Measurements from ENCODE around the gene FAM156A.
"Not testable (repeated sequence)": the region's sequence is repeated elsewhere in the genome, so short reads cannot be mapped to it uniquely, and the experiment has no call there.

Gene FAM156A

GRCh38 chrX:52958113-52958959 is at the start of gene FAM156A:
Gene FAM156A, minus strand, starts transcription at chrX:52958518. Its CDS starts 9,930 bp downstream, at chrX:52948588.
- DNase-seq (ENCODE audit: low spot score in 2 of 2); H3K9me3 ChIP-seq: not testable (repeated sequence)

GRCh38 chrX:53005327-53005726 is 47.0 kb upstream of the FAM156A start:
- Histone ChIP-seq H3K4me1 (no peaks in the 10 kb centered on the region), H3K9me3 (peaks cover 3% of the 10 kb centered on the region; the same call in 1 of the 2 replicates), H3K36me3 (replicated peaks) (no peaks in the 10 kb centered on the region), H3K4me3 (no peak overlapping the region), H3K27me3 (ENCODE audit: low read depth) (0 out of 2 replicates have a peak, but pooled peaks cover 3% of the 10 kb centered on the region)
- no peak for DNase-seq (ENCODE audit: low spot score in 2 of 2)
- in situ Hi-C loops (cut with MboI; ENCODE audit: low sequenced_read_pairs), result no loop called here

More at GRCh38 chrX:52958113-52958959, at the start of gene FAM156A:
- H3K4me1 ChIP-seq; in situ Hi-C loops (cut with MboI; ENCODE audit: low sequenced_read_pairs); H3K4me3 ChIP-seq; H3K27me3 ChIP-seq (ENCODE audit: low read depth); H3K36me3 ChIP-seq (replicated peaks): not testable (repeated sequence)

GRCh38 chrX:53004811-53005210 is 46.5 kb upstream of the FAM156A start:
- in situ Hi-C loops (cut with MboI; ENCODE audit: low sequenced_read_pairs), result no loop called here
- no peak for DNase-seq (ENCODE audit: low spot score in 2 of 2)

GRCh38 chrX:53004038-53004437 is 45.7 kb upstream of the FAM156A start:
- in situ Hi-C loops (cut with MboI; ENCODE audit: low sequenced_read_pairs), result no loop called here
- Histone ChIP-seq H3K27me3 (ENCODE audit: low read depth) (0 out of 2 replicates have a peak, but pooled peaks cover 3% of the 10 kb centered on the region), H3K36me3 (replicated peaks) (no peaks in the 10 kb centered on the region), H3K4me3 (no peak overlapping the region), H3K4me1 (no peaks in the 10 kb centered on the region), H3K9me3 (peaks cover under 1% of the 10 kb centered on the region; the same call in 1 of the 2 replicates)
- DNase-seq (ENCODE audit: low spot score in 2 of 2), result no peak

More at GRCh38 chrX:53004811-53005210, 46.5 kb upstream of the FAM156A start:
- Histone ChIP-seq H3K4me3 (no peak overlapping the region), H3K36me3 (replicated peaks) (no peaks in the 10 kb centered on the region), H3K4me1 (no peaks in the 10 kb centered on the region), H3K9me3 (peaks cover 3% of the 10 kb centered on the region; the same call in 1 of the 2 replicates), H3K27me3 (ENCODE audit: low read depth) (0 out of 2 replicates have a peak, but pooled peaks cover 3% of the 10 kb centered on the region)

- in situ Hi-C loops (cut with MboI; ENCODE audit: low sequenced_read_pairs), result no loop called here
- Histone ChIP-seq H3K4me1 (no peaks in the 10 kb centered on the region), H3K36me3 (replicated peaks) (no peaks in the 10 kb centered on the region), H3K4me3 (no peak overlapping the region), H3K9me3 (no peaks in the 10 kb centered on the region), H3K27me3 (ENCODE audit: low read depth) (0 out of 2 replicates have a peak, but pooled peaks cover 3% of the 10 kb centered on the region)
- no peak for DNase-seq (ENCODE audit: low spot score in 2 of 2)
These were observed 44.8 kb upstream of the FAM156A start for GRCh38 chrX:53003111-53003510.

- no peaks in the 10 kb centered on the region for H3K9me3 ChIP-seq
- in situ Hi-C loops (cut with MboI; ENCODE audit: low sequenced_read_pairs), result no loop called here
- no peaks in the 10 kb centered on the region for H3K36me3 ChIP-seq (replicated peaks)
These were observed 43.6 kb upstream of the FAM156A start for GRCh38 chrX:53001958-53002357.

GRCh38 chrX:53000447-53001135 is 42.3 kb upstream of the FAM156A start:
- no peaks in the 10 kb centered on the region for H3K9me3 ChIP-seq
- H3K4me1 ChIP-seq, result peaks cover 4% of the 10 kb centered on the region; the same call in 1 of the 2 replicates
- in situ Hi-C loops (cut with MboI; ENCODE audit: low sequenced_read_pairs), result no loop called here
- DNase-seq (ENCODE audit: low spot score in 2 of 2), result no peak
- H3K4me3 ChIP-seq, result no peak overlapping the region
- H3K36me3 ChIP-seq (replicated peaks), result no peaks in the 10 kb centered on the region
- H3K27me3 ChIP-seq (ENCODE audit: low read depth), result 0 out of 2 replicates have a peak, but pooled peaks cover 3% of the 10 kb centered on the region

More at GRCh38 chrX:53001958-53002357, 43.6 kb upstream of the FAM156A start:
- Histone ChIP-seq H3K4me3 (no peak overlapping the region), H3K4me1 (no peaks in the 10 kb centered on the region), H3K27me3 (ENCODE audit: low read depth) (0 out of 2 replicates have a peak, but pooled peaks cover 3% of the 10 kb centered on the region)
- DNase-seq (ENCODE audit: low spot score in 2 of 2), result no peak

- Histone ChIP-seq H3K9me3 (no peaks in the 10 kb centered on the region), H3K27me3 (ENCODE audit: low read depth) (no peaks in the 10 kb centered on the region), H3K36me3 (replicated peaks) (no peaks in the 10 kb centered on the region; the same call in 1 of the 2 replicates), H3K4me3 (peak overlapping the region; percentile 75), H3K4me1 (peaks cover 11% of the 10 kb centered on the region)
- in situ Hi-C loops (cut with MboI; ENCODE audit: low sequenced_read_pairs), result no loop called here
- no peak for DNase-seq (ENCODE audit: low spot score in 2 of 2)
These were observed 37.6 kb upstream of the FAM156A start for GRCh38 chrX:52995987-52996331.

- H3K4me3 ChIP-seq, result peak overlapping the region; percentile 75
- H3K27me3 ChIP-seq (ENCODE audit: low read depth), result no peaks in the 10 kb centered on the region
- no peaks in the 10 kb centered on the region for H3K9me3 ChIP-seq
- peak; percentile 98 for DNase-seq (ENCODE audit: low spot score in 2 of 2)
- H3K36me3 ChIP-seq (replicated peaks), result no peaks in the 10 kb centered on the region; the same call in 1 of the 2 replicates
- in situ Hi-C loops (cut with MboI; ENCODE audit: low sequenced_read_pairs), result no loop called here
- peaks cover 11% of the 10 kb centered on the region for H3K4me1 ChIP-seq
These were observed 37.0 kb upstream of the FAM156A start for GRCh38 chrX:52995135-52995986.

- Histone ChIP-seq H3K36me3 (replicated peaks) (no peaks in the 10 kb centered on the region; the same call in 1 of the 2 replicates), H3K4me3 (no peak overlapping the region), H3K9me3 (no peaks in the 10 kb centered on the region), H3K27me3 (ENCODE audit: low read depth) (no peaks in the 10 kb centered on the region), H3K4me1 (peaks cover 7% of the 10 kb centered on the region)
- in situ Hi-C loops (cut with MboI; ENCODE audit: low sequenced_read_pairs), result no loop called here
- DNase-seq (ENCODE audit: low spot score in 2 of 2), result no peak
These were observed 32.5 kb upstream of the FAM156A start for GRCh38 chrX:52990848-52991247.

GRCh38 chrX:52990011-52990631 is 31.8 kb upstream of the FAM156A start:
- H3K4me1 ChIP-seq; H3K4me3 ChIP-seq; H3K9me3 ChIP-seq; H3K36me3 ChIP-seq (replicated peaks); H3K27me3 ChIP-seq (ENCODE audit: low read depth); in situ Hi-C loops (cut with MboI; ENCODE audit: low sequenced_read_pairs): not testable (repeated sequence)
- peak; percentile 64 to 87 for DNase-seq (ENCODE audit: low spot score in 2 of 2)

GRCh38 chrX:52988985-52989917 is 30.9 kb upstream of the FAM156A start:
- Histone ChIP-seq H3K4me3 (no peak overlapping the region), H3K27me3 (ENCODE audit: low read depth) (no peaks in the 10 kb centered on the region), H3K9me3 (no peaks in the 10 kb centered on the region), H3K4me1 (peaks cover 6% of the 10 kb centered on the region), H3K36me3 (replicated peaks) (no peaks in the 10 kb centered on the region)
- no peak for DNase-seq (ENCODE audit: low spot score in 2 of 2)
- in situ Hi-C loops (cut with MboI; ENCODE audit: low sequenced_read_pairs), result no loop called here

Measured in HAP-1 (cell line).